ENCODE measurements around the gene SNX2. TPM values are rescaled to one million over a fixed set of nuclear protein-coding genes. Genes with fewer than 3 reads are reported as not detected.
"Not testable (repeated sequence)": the region's sequence is repeated elsewhere in the genome, so short reads cannot be mapped to it uniquely, and the experiment has no call there.

Gene SNX2
- total and polyA plus RNA-seq, 12 donors, result 15.1 to 48.5 (median 35.2) TPM

- ATAC-seq (no peak), DNase-seq (no peak)
- H3K4me3 ChIP-seq, result no peak overlapping the region
- H3K36me3 ChIP-seq, result no peaks in the 10 kb centered on the region
- no peaks in the 10 kb centered on the region for H3K27me3 ChIP-seq
- intact Hi-C loops (cut with DNase I), result loop anchor here in 5 of 10 donors (5.0 to 10.0 kb wide), 3 partner anchors 75 to 188 kb away; partner anchors contain the start of genes SNX2 (in 3 of the 5) and PPIC (in 2 of the 5)
- no peaks in the 10 kb centered on the region for H3K9me3 ChIP-seq
- 71 to 84% methylated on average over 1 of the region's 1 CpG for WGBS, 2 donors
- no peak for TF ChIP-seq CTCF (IDR thresholded peaks at IDR 0.05)
- H3K27ac ChIP-seq, result peak overlapping the region in 1 of 10 donors; percentile 47
- H3K4me1 ChIP-seq, result peaks cover 0 to 44% (median 10%) of the 10 kb centered on the region in 9 donors
Observed at GRCh38 chr5:122849771-122850170, 74.9 kb downstream of the SNX2 start.

GRCh38 chr5:122857538-122857937, 82.7 kb downstream of the SNX2 start:
- intact Hi-C loops (cut with DNase I); H3K4me1 ChIP-seq; H3K9me3 ChIP-seq; DNase-seq; H3K27ac ChIP-seq; H3K27me3 ChIP-seq; H3K4me3 ChIP-seq; ATAC-seq: not testable (repeated sequence)
- H3K36me3 ChIP-seq, result peaks cover 0 to 11% (median 0%) of the 10 kb centered on the region in 9 donors
- 88 to 98% methylated on average over 8 of the region's 8 CpGs for WGBS, 2 donors

GRCh38 chr5:122858451-122858850, 83.6 kb downstream of the SNX2 start:
- 55 to 56% methylated on average over 1 of the region's 1 CpG for WGBS, 2 donors
- peak in 1 of 8 donors; percentile 57 for ATAC-seq
- Histone ChIP-seq H3K36me3 (peaks cover 0 to 11% (median 0%) of the 10 kb centered on the region in 9 donors), H3K27me3 (no peaks in the 10 kb centered on the region), H3K27ac (no peak overlapping the region), H3K9me3 (peaks cover 0 to 4% (median 0%) of the 10 kb centered on the region in 11 donors), H3K4me3 (no peak overlapping the region), H3K4me1 (peaks cover 0 to 8% (median 0%) of the 10 kb centered on the region in 9 donors)
- intact Hi-C loops (cut with DNase I), result no loop called here
- DNase-seq, result no peak
- no peak for TF ChIP-seq CTCF (IDR thresholded peaks at IDR 0.05)

- no peak for TF ChIP-seq CTCF (IDR thresholded peaks at IDR 0.05)
- ATAC-seq (no peak), DNase-seq (no peak)
- peaks cover 0 to 11% (median 0%) of the 10 kb centered on the region in 9 donors for H3K36me3 ChIP-seq
- peaks cover 0 to 7% (median 0%) of the 10 kb centered on the region in 9 donors for H3K4me1 ChIP-seq
- intact Hi-C loops (cut with DNase I), result no loop called here
- WGBS, 2 donors, result 51 to 56% methylated on average over 2 of the region's 2 CpGs
- H3K9me3 ChIP-seq, result no peaks in the 10 kb centered on the region
- no peak overlapping the region for H3K27ac ChIP-seq
- no peak overlapping the region for H3K4me3 ChIP-seq
- no peaks in the 10 kb centered on the region for H3K27me3 ChIP-seq
Observed at GRCh38 chr5:122863240-122863639, 88.4 kb downstream of the SNX2 start.

GRCh38 chr5:122863721-122864120, 88.8 kb downstream of the SNX2 start:
- intact Hi-C loops (cut with DNase I), result no loop called here
- Histone ChIP-seq H3K4me1 (peaks cover 0 to 2% (median 0%) of the 10 kb centered on the region in 9 donors), H3K9me3 (no peaks in the 10 kb centered on the region), H3K27ac (no peak overlapping the region), H3K27me3 (no peaks in the 10 kb centered on the region), H3K4me3 (no peak overlapping the region), H3K36me3 (peaks cover 0 to 15% (median 0%) of the 10 kb centered on the region in 9 donors)
- no peak for DNase-seq
- no peak for ATAC-seq
- 96 to 98% methylated on average over 4 of the region's 4 CpGs for WGBS, 2 donors
- TF ChIP-seq CTCF (IDR thresholded peaks at IDR 0.05), result no peak
